GM23338 (cell line): ENCODE measurements around the gene SSH2.

Source experiments
- CTCF ChIP-seq, 2 experiments: fragments of 200-600 bp in 1 of 2; sonication (generic) in 1 of 2; conservative IDR thresholded peaks; 2 replicates each; pipeline versions ENCODE4 v1.5.1 to v1.6.1; 2016 to 2017; ENCODE audit warnings: antibody characterized with exemption in 2 of 2, low read depth in 2 of 2, mild to moderate bottlenecking in 2 of 2, moderate library complexity in 1 of 2
- EZH2 ChIP-seq: fragments of 200-600 bp; sonication (generic); IDR thresholded peaks from one replicate; pipeline ENCODE4 v1.8.0; 2017; ENCODE audit warnings: antibody characterized with exemption, mild to moderate bottlenecking, low read depth; ENCODE audit not compliant: unreplicated experiment

GRCh38 chr17:29617481-29618271 lies 312.4 kb downstream of the SSH2 start:
- TF ChIP-seq CTCF (conservative IDR thresholded peaks at IDR 0.05; ENCODE audit: low read depth in 2 of 2) (peak; percentile 66 to 82), EZH2 (no peak)
